ENCODE measurements around the gene PRR14. TPM values are rescaled to one million over a fixed set of nuclear protein-coding genes. Genes with fewer than 3 reads are reported as not detected.

PRR14 gene
- total and polyA plus RNA-seq, 8 donors: 9.0 to 123 (median 79.6) TPM

GRCh38 chr16:30662449-30662848 lies 11.7 kb downstream of the PRR14 start:
- Histone ChIP-seq H3K9me3 (no peaks in the 10 kb centered on the region), H3K36me3 (peaks cover 53 to 70% (median 69%) of the 10 kb centered on the region in 4 donors), H3K27me3 (no peaks in the 10 kb centered on the region), H3K27ac (no peak overlapping the region), H3K4me3 (peak overlapping the region in 2 of 4 donors; percentile 4 to 94), H3K4me1 (peaks cover 33 to 66% (median 57%) of the 10 kb centered on the region in 4 donors)
- intact Hi-C loops (cut with DNase I; ENCODE audit: low total_unique reads): no loop called here
- no peak for DNase-seq
- WGBS, 5 donors: 80 to 91% (median 85%) methylated on average over 16 to 17 of the region's 17 CpGs
- TF ChIP-seq POLR2A (IDR thresholded peaks at IDR 0.05) (no peak), POLR2AphosphoS5 (IDR thresholded peaks at IDR 0.05) (no peak), EP300 (IDR thresholded peaks at IDR 0.05) (no peak), CTCF (IDR thresholded peaks at IDR 0.05) (no peak)

- no peak for DNase-seq
- intact Hi-C loops (cut with DNase I; ENCODE audit: low total_unique reads): no loop called here
- H3K4me1 ChIP-seq: peaks cover 30 to 63% (median 54%) of the 10 kb centered on the region in 4 donors
- H3K27ac ChIP-seq: no peak overlapping the region
- peaks cover 59 to 76% (median 75%) of the 10 kb centered on the region in 4 donors for H3K36me3 ChIP-seq
- TF ChIP-seq POLR2AphosphoS5 (IDR thresholded peaks at IDR 0.05) (no peak), POLR2A (IDR thresholded peaks at IDR 0.05) (no peak), EP300 (IDR thresholded peaks at IDR 0.05) (no peak), CTCF (IDR thresholded peaks at IDR 0.05) (no peak)
- H3K4me3 ChIP-seq: peak overlapping the region in 1 of 4 donors; percentile 4
- 64 to 81% (median 77%) methylated on average over 8 of the region's 8 CpGs for WGBS, 5 donors
- H3K9me3 ChIP-seq: no peaks in the 10 kb centered on the region
- H3K27me3 ChIP-seq: no peaks in the 10 kb centered on the region
These were observed 12.3 kb downstream of the PRR14 start for GRCh38 chr16:30663038-30663437.

GRCh38 chr16:30663820-30664219 lies 13.1 kb downstream of the PRR14 start:
- no peak overlapping the region for H3K27ac ChIP-seq

GRCh38 chr16:30664616-30665109 lies 13.9 kb downstream of the PRR14 start:
- Histone ChIP-seq H3K9me3 (no peaks in the 10 kb centered on the region), H3K27ac (no peak overlapping the region), H3K4me3 (no peak overlapping the region), H3K27me3 (no peaks in the 10 kb centered on the region), H3K4me1 (peaks cover 30 to 63% (median 53%) of the 10 kb centered on the region in 4 donors), H3K36me3 (peaks cover 75 to 93% (median 91%) of the 10 kb centered on the region in 4 donors)
- no peak for DNase-seq
- intact Hi-C loops (cut with DNase I; ENCODE audit: low total_unique reads): no loop called here
- WGBS, 5 donors: 88 to 91% (median 90%) methylated on average over 8 to 15 of the region's 15 CpGs
- no peak for TF ChIP-seq EP300 (IDR thresholded peaks at IDR 0.05)
- no peak for TF ChIP-seq CTCF (IDR thresholded peaks at IDR 0.05)
- TF ChIP-seq POLR2A (IDR thresholded peaks at IDR 0.05): no peak
- TF ChIP-seq POLR2AphosphoS5 (IDR thresholded peaks at IDR 0.05): no peak

More at GRCh38 chr16:30663820-30664219, 13.1 kb downstream of the PRR14 start:
- H3K36me3 ChIP-seq: peaks cover 67 to 84% (median 83%) of the 10 kb centered on the region in 4 donors
- peaks cover 30 to 63% (median 54%) of the 10 kb centered on the region in 4 donors for H3K4me1 ChIP-seq
- no peak for TF ChIP-seq CTCF (IDR thresholded peaks at IDR 0.05)
- no peak for TF ChIP-seq POLR2A (IDR thresholded peaks at IDR 0.05)
- TF ChIP-seq EP300 (IDR thresholded peaks at IDR 0.05): no peak
- no peak for TF ChIP-seq POLR2AphosphoS5 (IDR thresholded peaks at IDR 0.05)
- intact Hi-C loops (cut with DNase I; ENCODE audit: low total_unique reads): no loop called here
- H3K27me3 ChIP-seq: no peaks in the 10 kb centered on the region
- WGBS, 5 donors: 70 to 85% (median 79%) methylated on average over 8 to 9 of the region's 9 CpGs
- no peak overlapping the region for H3K4me3 ChIP-seq
- no peaks in the 10 kb centered on the region for H3K9me3 ChIP-seq
- DNase-seq: no peak
